Naive B cell (primary cell): ENCODE measurements around the gene TJP2. TPM values are rescaled to one million over a fixed set of nuclear protein-coding genes. Genes with fewer than 3 reads are reported as not detected.

Source experiments
- polyA plus RNA-seq, 6 donors: library from polyadenylated mRNA; unstranded; fragments of 300-500 nt; fragmentation: Illumina TruSeq; gene quantifications; one replicate each; pipeline ENCODE4 v1.2.3, GENCODE V29; 2021; ENCODE audit warnings: low read depth in 6 of 6

Gene TJP2
- polyA plus RNA-seq, 6 donors from 2014 or later, result 0.35 to 1.5 (median 0.52) TPM; not detected in 1

Other genes with a start within 250 kb of the TJP2 start
- not detected for gene PRKACG, start 160.2 kb upstream of the TJP2 start, polyA plus RNA-seq
- 10 to 100 TPM; 24.5 to 32.4 (median 27.7) TPM for gene FXN, start 138.5 kb upstream of the TJP2 start, polyA plus RNA-seq
- gene ENTREP1, start 150.9 kb downstream of the TJP2 start, polyA plus RNA-seq, result not detected